ENCODE results near the gene PNMA6F. TPM values are rescaled to one million over a fixed set of nuclear protein-coding genes. Genes with fewer than 3 reads are reported as not detected.

Gene PNMA6F
- total and polyA plus RNA-seq, 7 donors: not detected

GRCh38 chrX:153306527-153307115, 14.9 kb downstream of the PNMA6F start:
- WGBS, 2 donors: 63 to 81% methylated on average over 17 of the region's 17 CpGs
- Histone ChIP-seq H3K27ac (no peak overlapping the region), H3K36me3 (no peaks in the 10 kb centered on the region), H3K27me3 (peaks cover 0 to 2% (median 0%) of the 10 kb centered on the region in 3 donors), H3K4me1 (no peaks in the 10 kb centered on the region), H3K9me3 (no peaks in the 10 kb centered on the region), H3K4me3 (no peak overlapping the region)
- intact Hi-C loops (cut with DNase I): no loop called here
- TF ChIP-seq POLR2AphosphoS5 (IDR thresholded peaks at IDR 0.05) (no peak), EP300 (IDR thresholded peaks at IDR 0.05) (no peak), CTCF (IDR thresholded peaks at IDR 0.05) (no peak), POLR2A (IDR thresholded peaks at IDR 0.05) (no peak)
- DNase-seq: no peak

- Histone ChIP-seq H3K27ac (no peak overlapping the region), H3K4me3 (no peak overlapping the region), H3K9me3 (no peaks in the 10 kb centered on the region), H3K27me3 (peaks cover 0 to 2% (median 0%) of the 10 kb centered on the region in 3 donors), H3K36me3 (no peaks in the 10 kb centered on the region), H3K4me1 (no peaks in the 10 kb centered on the region)
- DNase-seq: no peak
- intact Hi-C loops (cut with DNase I): no loop called here
- TF ChIP-seq POLR2A (IDR thresholded peaks at IDR 0.05) (no peak), EP300 (IDR thresholded peaks at IDR 0.05) (no peak), CTCF (IDR thresholded peaks at IDR 0.05) (no peak), POLR2AphosphoS5 (IDR thresholded peaks at IDR 0.05) (no peak)
- 89 to 96% methylated on average over 3 of the region's 3 CpGs for WGBS, 2 donors
These were observed 15.6 kb downstream of the PNMA6F start for GRCh38 chrX:153305972-153306371.

GRCh38 chrX:153304988-153305736, 16.4 kb downstream of the PNMA6F start:
- Histone ChIP-seq H3K27me3 (peaks cover 0 to 2% (median 0%) of the 10 kb centered on the region in 3 donors), H3K4me1 (no peaks in the 10 kb centered on the region), H3K9me3 (no peaks in the 10 kb centered on the region), H3K27ac (no peak overlapping the region), H3K36me3 (no peaks in the 10 kb centered on the region), H3K4me3 (no peak overlapping the region)
- DNase-seq: no peak
- intact Hi-C loops (cut with DNase I): no loop called here
- 61 to 75% methylated on average over 9 of the region's 9 CpGs for WGBS, 2 donors
- no peak for TF ChIP-seq POLR2A (IDR thresholded peaks at IDR 0.05)
- no peak for TF ChIP-seq EP300 (IDR thresholded peaks at IDR 0.05)
- no peak for TF ChIP-seq POLR2AphosphoS5 (IDR thresholded peaks at IDR 0.05)
- TF ChIP-seq CTCF (IDR thresholded peaks at IDR 0.05): no peak

GRCh38 chrX:153303276-153304262, 18.0 kb downstream of the PNMA6F start:
- no peak for DNase-seq
- no peak for TF ChIP-seq POLR2A (IDR thresholded peaks at IDR 0.05)
- TF ChIP-seq EP300 (IDR thresholded peaks at IDR 0.05): no peak
- H3K9me3 ChIP-seq: no peaks in the 10 kb centered on the region
- H3K36me3 ChIP-seq: no peaks in the 10 kb centered on the region
- H3K4me3 ChIP-seq: no peak overlapping the region
- H3K4me1 ChIP-seq: no peaks in the 10 kb centered on the region
- intact Hi-C loops (cut with DNase I): no loop called here
- 62 to 66% methylated on average over 12 of the region's 12 CpGs for WGBS, 2 donors
- H3K27ac ChIP-seq: no peak overlapping the region
- H3K27me3 ChIP-seq: peaks cover 0 to 2% (median 0%) of the 10 kb centered on the region in 3 donors
